ENCODE measurements around the gene OR2W1.

- no peak for TF ChIP-seq POLR2AphosphoS5 (IDR thresholded peaks at IDR 0.05)
- TF ChIP-seq POLR2A (IDR thresholded peaks at IDR 0.05), result no peak
Measured at GRCh38 chr6:29082457-29082856, 37.5 kb upstream of the OR2W1 start.
